GM18517 (cell line): Measurements from ENCODE around the gene FAM9B.
"Not testable (repeated sequence)": the region's sequence is repeated elsewhere in the genome, so short reads cannot be mapped to it uniquely, and the experiment has no call there.

Experiments
- ATAC-seq: cut with Tn5 transposase; IDR thresholded peaks from one replicate; pipeline ENCODE4 v1.9.1; 2021; ENCODE audit warnings: mild to moderate bottlenecking, moderate library complexity; ENCODE audit not compliant: unreplicated experiment

The FAM9B gene

GRCh38 chrX:9033989-9034388 lies at the start of gene FAM9B:
TSS of gene FAM9B (minus strand) at chrX:9034127. CDS start at chrX:9032986, 1,141 bp downstream.
- ATAC-seq: no peak

GRCh38 chrX:9081271-9081670 lies 47.3 kb upstream of the FAM9B start:
- ATAC-seq: no peak

GRCh38 chrX:9074326-9074725 lies 40.4 kb upstream of the FAM9B start:
- ATAC-seq: no peak

- no peak for ATAC-seq
Measured at GRCh38 chrX:9072281-9072680, 38.4 kb upstream of the FAM9B start.

- no peak for ATAC-seq
Measured at GRCh38 chrX:9071031-9071650, 37.2 kb upstream of the FAM9B start.

GRCh38 chrX:9069573-9069972 lies 35.6 kb upstream of the FAM9B start:
- ATAC-seq: no peak

- ATAC-seq: no peak
Measured at GRCh38 chrX:9064694-9065093, 30.8 kb upstream of the FAM9B start.

GRCh38 chrX:9062641-9063040 lies 28.7 kb upstream of the FAM9B start:
- ATAC-seq: no peak

- no peak for ATAC-seq
Measured at GRCh38 chrX:9055354-9055753, 21.4 kb upstream of the FAM9B start.

- ATAC-seq: no peak
Measured at GRCh38 chrX:9052081-9052480, 18.2 kb upstream of the FAM9B start.

- ATAC-seq: no peak
Measured at GRCh38 chrX:9050331-9050730, 16.4 kb upstream of the FAM9B start.

- no peak for ATAC-seq
Measured at GRCh38 chrX:9048801-9049200, 14.9 kb upstream of the FAM9B start.

GRCh38 chrX:9038244-9038643 lies 4.3 kb upstream of the FAM9B start:
- no peak for ATAC-seq

GRCh38 chrX:9037296-9037695 lies 3.4 kb upstream of the FAM9B start:
- no peak for ATAC-seq

GRCh38 chrX:9033586-9033985 lies 341 bp downstream of the FAM9B start:
- no peak for ATAC-seq

GRCh38 chrX:9033179-9033578 lies 748 bp downstream of the FAM9B start:
- no peak for ATAC-seq

- no peak for ATAC-seq
Measured at GRCh38 chrX:9023293-9023692, 10.6 kb downstream of the FAM9B start.

- ATAC-seq: no peak
Measured at GRCh38 chrX:9019151-9019550, 14.8 kb downstream of the FAM9B start.

GRCh38 chrX:9018332-9018731 lies 15.6 kb downstream of the FAM9B start:
- ATAC-seq: not testable (repeated sequence)

GRCh38 chrX:9003041-9003440 lies 30.9 kb downstream of the FAM9B start:
- ATAC-seq: no peak

GRCh38 chrX:8988446-8988845 lies 45.5 kb downstream of the FAM9B start:
- no peak for ATAC-seq

- no peak for ATAC-seq
Measured at GRCh38 chrX:8987672-8988250, 46.2 kb downstream of the FAM9B start.

- no peak for ATAC-seq
Measured at GRCh38 chrX:8984231-8984630, 49.7 kb downstream of the FAM9B start.
